Body of pancreas (tissue), 4 donors: ENCODE data around the gene GALNT2.

Experiments used
- POLR2A ChIP-seq, 3 donors: fragments of 450-650 bp; IDR thresholded peaks; one replicate each; pipeline ENCODE4 v1.6.1; 2016; ENCODE audit warnings: antibody characterized with exemption in 3 of 3, mild to moderate bottlenecking in 2 of 3
- TF ChIP-seq, protein P1 (sequence below), 7 experiments: fragments of 450-650 bp in 4 of 7; fragments of 200-600 bp in 3 of 7; sonication (generic) in 3 of 7; IDR thresholded peaks; one replicate each; pipeline ENCODE4 v1.5.1; 2016 to 2019; ENCODE audit warnings: antibody characterized with exemption in 7 of 7

DNA sequence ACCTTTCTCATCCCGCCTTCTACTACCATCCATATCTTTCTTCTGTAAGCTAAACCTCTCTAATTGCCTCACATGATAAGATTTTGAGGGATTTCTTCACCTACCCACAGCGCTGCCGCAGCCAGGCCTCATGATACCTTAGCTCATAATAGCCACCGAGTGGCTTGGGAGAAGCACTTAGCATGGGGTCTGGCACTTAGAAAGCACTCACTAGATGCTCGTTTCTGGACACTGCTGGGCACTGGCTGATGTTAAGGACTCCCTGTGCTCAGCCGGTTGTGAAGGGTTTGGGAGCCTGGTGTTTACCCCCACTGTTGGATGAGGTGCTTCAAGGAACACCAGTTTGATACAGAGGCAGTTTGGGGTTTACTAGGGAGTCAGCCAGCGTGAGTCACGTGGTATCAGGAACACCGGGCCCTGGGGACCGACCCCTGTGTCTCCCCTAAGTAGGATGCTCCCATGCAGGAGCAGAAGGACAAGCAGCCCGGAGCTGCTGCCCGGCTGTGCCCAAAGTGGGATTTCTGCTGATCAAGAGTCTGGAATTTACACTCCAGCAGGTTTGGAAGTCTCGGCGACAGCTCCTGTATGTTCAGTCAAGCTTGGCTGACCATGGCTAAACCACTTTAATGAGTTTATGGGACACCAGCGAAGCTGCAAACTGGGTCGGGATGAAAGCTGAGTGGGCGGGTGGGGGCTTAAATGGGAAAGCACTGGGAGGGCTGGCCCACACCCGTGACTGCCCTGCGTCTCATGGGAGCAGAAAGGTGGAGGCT lies 63.3 kb downstream of the GALNT2 start:
- TF ChIP-seq, protein P1, sequence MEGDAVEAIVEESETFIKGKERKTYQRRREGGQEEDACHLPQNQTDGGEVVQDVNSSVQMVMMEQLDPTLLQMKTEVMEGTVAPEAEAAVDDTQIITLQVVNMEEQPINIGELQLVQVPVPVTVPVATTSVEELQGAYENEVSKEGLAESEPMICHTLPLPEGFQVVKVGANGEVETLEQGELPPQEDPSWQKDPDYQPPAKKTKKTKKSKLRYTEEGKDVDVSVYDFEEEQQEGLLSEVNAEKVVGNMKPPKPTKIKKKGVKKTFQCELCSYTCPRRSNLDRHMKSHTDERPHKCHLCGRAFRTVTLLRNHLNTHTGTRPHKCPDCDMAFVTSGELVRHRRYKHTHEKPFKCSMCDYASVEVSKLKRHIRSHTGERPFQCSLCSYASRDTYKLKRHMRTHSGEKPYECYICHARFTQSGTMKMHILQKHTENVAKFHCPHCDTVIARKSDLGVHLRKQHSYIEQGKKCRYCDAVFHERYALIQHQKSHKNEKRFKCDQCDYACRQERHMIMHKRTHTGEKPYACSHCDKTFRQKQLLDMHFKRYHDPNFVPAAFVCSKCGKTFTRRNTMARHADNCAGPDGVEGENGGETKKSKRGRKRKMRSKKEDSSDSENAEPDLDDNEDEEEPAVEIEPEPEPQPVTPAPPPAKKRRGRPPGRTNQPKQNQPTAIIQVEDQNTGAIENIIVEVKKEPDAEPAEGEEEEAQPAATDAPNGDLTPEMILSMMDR (IDR thresholded peaks at IDR 0.05): no peak
- TF ChIP-seq POLR2A (IDR thresholded peaks at IDR 0.05): no peak
